M059J (cell line): Measurements from ENCODE around the gene CES2. TPM values are rescaled to one million over a fixed set of nuclear protein-coding genes. Genes with fewer than 3 reads are reported as not detected.

Source experiments
- DNase-seq: peaks from one replicate; pipeline ENCODE4 v3.0.0-alpha.2; 2012; ENCODE audit warnings: low read depth
- total RNA-seq: library from RNA; depleted of rRNA; stranded (reverse); fragments of >200 nt; shearing (Covaris generic); gene quantifications from 2 replicates; pipeline ENCODE4 v1.2.3, GENCODE V29; 2014

Gene CES2
- total RNA-seq, 1 experiment from 2014 or later: 26.6 TPM

DNA sequence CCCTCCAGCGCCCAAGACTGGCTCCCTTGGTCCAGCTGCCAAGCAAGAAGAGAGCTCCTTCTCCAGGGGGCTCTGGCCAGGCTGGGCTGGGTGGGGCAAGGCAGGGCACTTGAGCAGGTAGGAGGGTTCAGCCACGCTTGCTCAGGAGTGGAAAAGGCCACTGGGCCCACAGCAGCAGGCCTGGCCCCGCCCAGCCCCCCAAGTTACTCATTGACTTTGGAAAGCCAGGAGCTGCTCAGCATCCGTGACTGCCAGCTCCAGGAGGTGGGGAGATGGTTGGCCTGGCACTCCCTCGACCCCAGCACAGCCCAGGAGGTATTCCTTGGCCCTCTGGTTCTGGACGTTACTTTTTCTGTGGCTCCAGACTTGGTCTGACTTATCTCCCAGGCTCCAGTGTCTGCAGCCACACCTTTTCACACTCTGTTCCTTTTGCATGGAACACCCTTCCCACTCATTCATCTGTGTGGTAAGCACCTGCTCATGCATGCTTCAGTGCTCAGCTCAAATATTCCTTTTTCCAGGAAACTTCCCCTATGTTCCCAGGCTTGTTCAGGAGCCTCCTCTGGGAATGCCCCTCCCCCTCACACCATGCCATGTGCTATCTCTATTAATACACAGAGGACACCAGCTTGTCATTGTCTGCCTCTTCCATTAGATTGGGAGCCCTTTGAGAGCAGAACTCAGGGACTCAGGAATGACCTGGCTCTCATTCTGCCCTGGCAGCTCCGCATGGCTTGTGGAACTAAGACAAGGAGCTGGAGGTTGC is 16.3 kb upstream of the CES2 start, which contains the start of gene CDH16:
Gene CDH16, minus strand, starts transcription at position 83 of the 766 bp plus-strand sequence. CDS start 820 bp downstream, outside the sequence.
- DNase-seq: no peak

DNA sequence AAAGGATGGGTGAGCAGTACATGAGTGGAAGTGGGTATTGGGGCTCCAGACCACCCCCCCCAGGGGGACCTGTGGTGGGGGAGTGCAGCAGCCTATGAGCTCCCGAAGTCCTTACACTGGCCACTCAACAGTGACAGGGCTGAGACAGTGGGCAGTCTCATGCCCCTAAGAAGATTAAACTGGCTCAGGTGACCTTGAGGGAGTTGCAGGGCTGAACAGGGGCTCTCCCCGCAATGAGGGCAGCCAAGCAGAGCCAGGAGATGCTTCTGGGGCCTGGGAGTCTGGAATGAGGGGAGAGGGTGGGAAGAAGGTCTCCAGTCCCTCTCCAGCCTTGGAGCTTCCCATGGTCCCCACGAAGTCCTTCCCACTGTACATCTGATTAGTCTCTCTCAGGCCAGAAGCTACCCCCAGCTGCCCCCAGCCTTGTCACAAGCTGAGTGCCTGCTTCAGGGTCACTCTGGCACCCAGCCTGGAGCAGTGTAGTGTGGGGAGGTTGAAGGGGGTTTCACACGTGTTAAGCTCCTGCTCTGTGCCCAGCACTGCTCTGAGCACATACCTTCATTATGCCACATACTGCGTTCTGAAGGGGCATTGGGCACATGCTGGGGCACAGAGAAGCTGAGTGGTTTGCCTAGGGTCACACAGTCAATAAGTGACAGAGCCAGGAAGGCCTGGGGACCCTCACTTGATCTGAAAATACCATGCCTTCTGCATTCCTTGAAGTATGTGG is 15.6 kb upstream of the CES2 start:
- no peak for DNase-seq

GRCh38 chr16:66920299-66920590 is 15.1 kb upstream of the CES2 start:
- DNase-seq: no peak

- DNase-seq: no peak
These were observed 14.2 kb upstream of the CES2 start for GRCh38 chr16:66920924-66921680.

GRCh38 chr16:66921729-66922450 is 13.4 kb upstream of the CES2 start:
- no peak for DNase-seq

- peak; percentile 37 for DNase-seq
These were observed 12.0 kb upstream of the CES2 start for GRCh38 chr16:66923247-66923731.

GRCh38 chr16:66923866-66924265 is 11.4 kb upstream of the CES2 start:
- DNase-seq: no peak

DNA sequence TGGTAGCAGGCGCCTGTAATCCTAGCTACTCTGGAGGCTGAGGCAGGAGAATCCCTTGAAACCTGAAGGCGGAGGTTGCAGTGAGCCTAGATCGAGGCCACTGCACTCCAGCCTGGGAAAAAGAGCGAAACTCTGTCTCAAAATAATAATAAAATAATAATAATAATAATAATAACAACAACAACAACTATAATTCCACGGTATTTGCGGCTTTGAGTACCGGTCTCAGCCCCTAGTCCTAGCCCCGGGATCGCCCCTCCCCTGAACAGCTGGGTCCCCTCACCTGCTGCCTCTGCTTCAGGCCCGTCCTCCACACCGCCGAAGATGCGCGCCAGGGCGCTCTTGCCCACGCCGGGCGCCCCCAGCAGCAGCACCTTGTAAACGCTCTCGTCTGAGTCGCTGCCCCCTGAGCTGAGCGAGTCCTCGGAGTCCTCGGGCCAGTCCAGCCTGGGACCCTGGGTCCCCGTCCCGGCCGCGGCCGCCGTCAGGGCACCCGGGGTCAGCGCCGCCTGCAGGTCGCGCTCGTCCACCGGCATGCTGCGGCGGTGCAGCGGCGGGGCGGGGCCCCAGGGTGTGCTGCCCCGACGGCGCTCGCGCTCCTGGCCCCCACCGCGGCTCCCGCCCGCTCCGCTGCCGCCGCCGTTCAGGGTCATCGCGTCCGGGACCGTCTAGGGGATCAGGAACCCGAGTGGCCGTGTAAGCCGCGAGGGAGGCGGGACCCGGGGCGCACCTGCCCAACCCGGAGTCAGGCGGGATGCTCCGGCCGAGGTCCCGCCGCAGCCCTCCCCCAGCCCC is 10.6 kb upstream of the CES2 start:
- DNase-seq: no peak

GRCh38 chr16:66925322-66925840 is 9.9 kb upstream of the CES2 start, which contains the start of gene RRAD:
TSS of gene RRAD (minus strand) at chr16:66925535. CDS start at chr16:66925179, 356 bp downstream.
- DNase-seq: peak; percentile 56

GRCh38 chr16:66926171-66926947 is 9.0 kb upstream of the CES2 start:
- peak; percentile 66 for DNase-seq

DNA sequence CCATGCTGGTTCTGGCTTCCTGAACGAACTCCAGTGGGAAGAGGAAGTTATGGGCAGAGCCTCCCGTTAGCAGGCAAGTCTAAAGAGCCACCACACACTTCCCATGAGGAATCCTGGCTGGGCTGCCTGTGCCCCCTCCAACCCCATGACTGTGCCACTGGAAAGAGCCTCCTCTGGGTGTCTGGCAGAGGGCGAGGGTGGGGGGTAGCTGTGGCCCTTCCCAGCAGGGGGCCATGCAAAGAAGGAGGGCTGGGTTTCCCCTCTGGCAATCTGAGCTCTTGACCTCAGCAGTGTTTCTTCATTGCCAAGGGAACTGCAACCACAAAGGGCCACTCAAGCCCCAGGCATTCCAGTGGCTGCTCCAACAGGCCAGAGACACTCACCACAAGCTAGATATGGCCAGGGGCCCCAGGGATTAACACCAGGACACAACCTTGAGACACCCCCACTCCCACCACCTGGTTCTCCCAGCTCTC is 8.3 kb upstream of the CES2 start:
- DNase-seq: peak; percentile 100

GRCh38 chr16:66927918-66928649 is 7.2 kb upstream of the CES2 start:
- peak; percentile 90 for DNase-seq

DNA sequence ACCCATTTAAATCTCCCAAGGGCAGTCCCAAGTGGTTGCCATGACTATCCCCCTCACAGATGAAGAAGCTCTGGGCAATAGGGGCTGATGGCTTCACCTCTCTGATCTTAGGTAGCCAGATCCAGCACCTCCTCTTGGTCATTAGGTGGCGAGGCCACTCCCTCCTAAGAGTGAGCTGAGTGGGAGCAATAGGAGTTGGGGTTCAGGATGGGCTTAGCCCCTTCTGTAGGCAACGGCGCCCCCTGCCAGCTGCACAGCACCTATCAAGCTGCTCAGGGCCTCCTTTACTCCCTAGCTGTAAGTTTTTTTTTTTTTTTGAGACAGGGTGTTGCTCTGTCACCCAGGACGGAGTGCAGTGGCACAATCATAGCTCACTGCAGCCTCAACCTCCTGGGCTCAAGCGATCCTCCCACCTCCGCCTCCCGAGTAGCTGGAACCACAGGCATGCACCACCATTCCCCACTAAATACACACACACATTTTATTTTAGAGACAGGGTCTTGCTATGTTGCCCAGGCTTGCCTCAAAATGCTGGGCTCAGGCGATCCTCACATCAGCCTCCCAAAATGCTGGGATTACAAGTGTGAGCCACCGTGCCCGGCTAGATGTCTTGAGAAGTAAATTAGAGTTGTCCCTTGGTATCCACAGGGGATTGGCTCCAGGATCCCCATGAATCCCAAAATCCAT is 6.5 kb upstream of the CES2 start:
- DNase-seq: peak; percentile 83

GRCh38 chr16:66930189-66930588 is 5.1 kb upstream of the CES2 start:
- peak; percentile 97 for DNase-seq

DNA sequence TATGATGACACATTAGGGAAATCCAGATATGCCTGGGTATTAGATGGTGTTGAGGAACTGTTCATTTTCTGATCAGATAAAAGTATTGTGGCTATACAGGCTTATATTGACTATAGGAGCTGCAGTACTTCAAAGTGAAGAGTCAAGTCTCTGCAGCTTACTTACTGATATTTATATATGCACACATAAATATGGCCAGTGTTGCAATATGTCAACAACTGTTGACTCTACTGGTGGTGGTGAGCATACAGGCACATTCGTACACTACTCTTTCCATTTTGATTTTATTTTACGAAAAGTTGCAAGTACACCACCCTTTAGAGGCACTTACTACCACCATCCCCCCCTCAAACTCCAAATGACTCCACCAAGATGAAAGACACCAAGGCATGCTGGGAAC is 3.7 kb upstream of the CES2 start:
- no peak for DNase-seq

DNA sequence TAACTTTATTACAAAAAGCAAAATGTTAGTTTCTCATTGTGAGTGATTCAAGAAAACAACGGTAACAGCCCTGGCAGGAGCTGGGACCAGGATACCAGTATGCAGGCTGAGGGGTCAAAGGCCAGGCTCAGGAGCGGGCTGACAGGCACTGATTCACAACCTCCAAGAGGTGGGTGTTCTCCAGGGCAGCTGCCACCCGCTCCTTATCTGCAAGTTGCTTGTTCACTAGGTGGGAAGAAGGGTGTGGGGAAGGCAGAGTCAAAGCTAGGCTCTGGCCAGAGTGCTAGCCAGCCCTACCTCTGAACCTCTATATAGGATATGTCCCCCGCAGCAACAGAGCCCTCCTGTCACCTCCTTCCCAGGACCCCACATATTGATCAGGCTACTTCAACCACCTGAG is 3.2 kb upstream of the CES2 start:
- no peak for DNase-seq

DNA sequence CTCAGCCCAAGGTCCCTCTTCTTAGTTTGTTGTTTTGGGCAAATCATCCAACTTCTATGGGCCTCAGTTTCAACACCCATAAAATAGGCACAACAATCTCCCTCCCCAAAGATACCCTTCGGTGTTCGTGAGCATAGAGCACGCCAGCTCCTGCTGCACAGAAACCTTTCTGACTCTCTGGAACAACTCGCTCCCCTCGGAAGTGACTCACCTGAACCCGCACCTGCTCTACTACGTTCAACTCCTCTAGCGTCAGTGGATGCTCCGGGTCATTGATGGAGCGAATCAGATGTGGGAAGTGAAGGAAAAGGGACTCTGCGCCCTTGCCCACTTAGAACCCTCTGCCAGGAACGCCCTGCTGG is 1.6 kb upstream of the CES2 start:
- DNase-seq: peak; percentile 39

- peak; percentile 84 for DNase-seq
These were observed 1.0 kb upstream of the CES2 start, which contains the start of gene CIAO2B for GRCh38 chr16:66934138-66934838. TSS of gene CIAO2B (minus strand) at chr16:66934402. CDS start at chr16:66934364, 38 bp downstream.
